AG10803 (cell line): ENCODE results near the gene NETO2.

Experiments
- DNase-seq: peaks from one replicate; pipeline ENCODE4 v3.0.0; 2010; ENCODE audit warnings: low read depth
- H3K4me3 ChIP-seq: 2 replicates; pipeline ENCODE4 v1.5.1; 2011; ENCODE audit warnings: mild to moderate bottlenecking, low read length, control low read depth
- CTCF ChIP-seq: conservative IDR thresholded peaks from 2 replicates; pipeline ENCODE4 v1.5.1; 2011; ENCODE audit warnings: mild to moderate bottlenecking, low read length, control low read depth, inconsistent platforms

The NETO2 gene

GRCh38 chr16:47047524-47048203 lies 96.1 kb downstream of the NETO2 start:
- H3K4me3 ChIP-seq: no peak overlapping the region
- TF ChIP-seq CTCF: no peak
- DNase-seq: no peak

GRCh38 chr16:47046726-47047523 lies 96.8 kb downstream of the NETO2 start:
- DNase-seq: no peak
- no peak overlapping the region for H3K4me3 ChIP-seq
- TF ChIP-seq CTCF: no peak

DNA sequence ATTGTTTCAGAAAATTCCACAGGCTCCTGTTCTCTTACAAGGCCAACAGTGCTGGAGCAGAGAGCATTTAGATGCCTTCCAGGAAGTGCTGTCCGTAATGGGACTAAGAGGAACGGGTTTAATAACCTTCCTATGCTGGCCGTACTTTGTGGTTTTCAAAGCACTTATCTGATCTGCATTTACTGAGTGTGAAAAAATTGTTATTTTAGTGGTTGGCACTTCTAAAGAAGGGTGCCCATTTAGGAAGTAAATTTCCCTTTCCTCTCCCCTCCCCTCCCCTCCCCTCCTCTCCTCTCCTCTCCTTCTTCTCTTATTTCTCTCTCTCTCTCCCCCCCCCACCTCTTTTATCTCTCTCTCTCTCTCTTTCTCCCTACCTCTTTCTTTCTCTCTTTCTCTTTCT lies 98.3 kb downstream of the NETO2 start:
- DNase-seq: no peak
- no peak overlapping the region for H3K4me3 ChIP-seq
- no peak for TF ChIP-seq CTCF

DNA sequence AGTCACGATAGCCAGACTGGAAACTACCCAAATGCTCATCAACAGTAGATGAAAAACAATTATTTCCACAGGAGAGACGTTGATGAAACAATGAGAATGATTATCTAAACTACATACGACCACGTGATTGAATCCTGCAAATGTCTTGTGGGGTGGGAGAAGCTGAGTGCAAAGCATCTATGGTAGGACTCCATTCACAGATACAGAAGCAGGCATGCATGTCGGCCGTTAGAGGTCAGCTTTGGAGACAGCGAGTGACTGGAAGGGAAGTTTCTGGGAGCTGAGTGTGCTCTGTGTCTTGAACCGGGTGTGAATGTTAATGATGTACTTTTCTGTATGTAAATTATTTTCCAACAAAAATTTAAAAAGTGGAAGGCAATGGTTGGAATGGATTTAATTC lies 98.7 kb downstream of the NETO2 start:
- no peak overlapping the region for H3K4me3 ChIP-seq
- no peak for TF ChIP-seq CTCF
- DNase-seq: peak; percentile 10

DNA sequence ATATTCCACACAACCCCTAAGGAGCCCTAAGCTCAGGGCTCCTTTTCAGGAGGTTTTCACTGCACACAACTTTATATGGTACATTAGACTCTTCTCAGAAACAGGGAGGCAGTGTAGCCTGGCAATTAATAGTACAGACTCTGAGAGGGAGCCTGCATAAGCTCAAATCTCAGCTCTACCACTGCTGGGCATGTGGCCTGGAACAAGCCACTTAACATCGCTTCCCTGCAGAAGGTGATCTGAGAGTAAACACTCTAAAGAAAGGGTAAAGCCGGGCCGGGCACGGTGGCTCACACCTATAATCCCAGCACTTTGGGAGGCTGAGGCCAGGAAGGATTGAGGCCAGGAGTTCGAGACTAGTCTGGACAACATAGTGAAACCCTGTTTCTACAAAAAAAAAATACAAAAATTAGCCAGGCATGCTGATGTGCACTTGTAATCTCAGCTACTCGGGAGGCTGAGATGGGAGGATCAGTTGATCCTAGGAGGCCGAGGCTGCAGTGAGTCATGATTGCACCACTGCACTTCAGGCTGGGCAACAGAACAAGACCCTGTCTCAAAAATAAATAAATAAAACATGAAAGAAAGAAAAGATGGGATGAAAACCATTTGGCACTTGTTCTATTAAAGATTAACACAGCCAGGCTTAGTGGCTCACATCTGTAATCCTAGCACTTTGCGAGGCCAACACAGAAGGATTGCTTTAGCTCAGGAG lies 99.6 kb downstream of the NETO2 start:
- no peak for TF ChIP-seq CTCF
- no peak overlapping the region for H3K4me3 ChIP-seq
- no peak for DNase-seq

DNA sequence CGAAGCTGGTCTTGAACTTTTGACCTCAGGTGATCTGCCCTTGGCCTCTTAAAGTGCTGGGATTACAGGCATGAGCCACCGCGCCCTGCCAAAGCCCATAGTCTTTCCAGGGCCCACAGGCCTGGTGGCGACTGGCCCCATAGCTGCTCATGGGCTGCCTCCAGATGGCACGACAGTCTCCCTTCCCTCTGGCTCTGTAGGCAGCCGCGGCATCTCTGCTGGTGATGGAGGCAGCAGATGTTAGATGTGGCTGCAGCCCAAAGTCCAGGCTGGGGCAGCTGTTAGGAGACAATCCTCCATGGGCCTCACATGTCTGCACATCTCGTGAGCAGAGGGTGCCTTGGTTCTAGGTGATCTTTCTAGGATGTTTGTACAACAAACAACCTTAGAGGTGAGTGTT lies 100.5 kb downstream of the NETO2 start:
- no peak overlapping the region for H3K4me3 ChIP-seq
- DNase-seq: no peak
- TF ChIP-seq CTCF: no peak
